H9 (cell line): ENCODE data around the gene PPL. TPM values are rescaled to one million over a fixed set of nuclear protein-coding genes. Genes with fewer than 3 reads are reported as not detected.

Source experiments
- DNase-seq: peaks from one replicate; pipeline ENCODE4 v3.0.0-alpha.2; 2017
- H2AFZ ChIP-seq: one replicate; pipeline ENCODE4 v1.6.1; 2013; ENCODE audit warnings: mild to moderate bottlenecking, low read length, control low read depth, moderate library complexity
- H2AK5ac ChIP-seq: 2 replicates; pipeline ENCODE4 v1.6.1; 2013; ENCODE audit warnings: low read length, control low read depth, mixed read lengths; ENCODE audit not compliant: insufficient read length
- H2BK120ac ChIP-seq: one replicate; pipeline ENCODE4 v1.6.1; 2013; ENCODE audit warnings: low read depth, mild to moderate bottlenecking, low read length, control low read depth, inconsistent platforms; ENCODE audit not compliant: poor library complexity, severe bottlenecking
- H2BK12ac ChIP-seq: 2 replicates; pipeline ENCODE4 v1.6.1; 2013; ENCODE audit warnings: low read length, control low read depth, mixed read lengths, low read depth; ENCODE audit not compliant: insufficient read length
- H2BK15ac ChIP-seq: 2 replicates; pipeline ENCODE4 v1.6.1; 2013; ENCODE audit warnings: low read depth, low read length, control low read depth
- H2BK20ac ChIP-seq: one replicate; pipeline ENCODE4 v1.6.1; 2013; ENCODE audit warnings: low read depth, mild to moderate bottlenecking, low read length, control low read depth, inconsistent platforms; ENCODE audit not compliant: poor library complexity, severe bottlenecking
- H2BK5ac ChIP-seq: 2 replicates; pipeline ENCODE4 v1.6.1; 2013; ENCODE audit warnings: low read length, control low read depth, mixed read lengths; ENCODE audit not compliant: insufficient read length
- H3K14ac ChIP-seq: 2 replicates; pipeline ENCODE4 v1.6.1; 2013; ENCODE audit warnings: low read length, control low read depth; ENCODE audit not compliant: insufficient read depth
- H3K18ac ChIP-seq: 2 replicates; pipeline ENCODE4 v1.6.1; 2013; ENCODE audit warnings: low read depth, mild to moderate bottlenecking, mixed read lengths, low read length, control low read depth; ENCODE audit not compliant: insufficient read length
- H3K23ac ChIP-seq: 2 replicates; pipeline ENCODE4 v1.6.1; 2013; ENCODE audit warnings: low read length, control low read depth, mixed read lengths, low read depth; ENCODE audit not compliant: insufficient read length
- H3K23me2 ChIP-seq: 2 replicates; pipeline ENCODE4 v1.6.1; 2013; ENCODE audit warnings: low read depth, mild to moderate bottlenecking, mixed read lengths, low read length, control low read depth; ENCODE audit not compliant: insufficient read length, poor library complexity, severe bottlenecking
- H3K27ac ChIP-seq: 2 replicates; pipeline ENCODE4 v1.5.1; 2013; ENCODE audit warnings: low read length, control low read depth, mixed read lengths, low read depth; ENCODE audit not compliant: insufficient read length
- H3K27me3 ChIP-seq: 2 replicates; pipeline ENCODE4 v1.6.1; 2013; ENCODE audit warnings: low read length, control low read depth, inconsistent platforms; ENCODE audit not compliant: insufficient read depth
- H3K4ac ChIP-seq: 2 replicates; pipeline ENCODE4 v1.6.1; 2013; ENCODE audit warnings: low read depth, mild to moderate bottlenecking, control low read depth, inconsistent platforms, low read length, moderate library complexity
- H3K4me1 ChIP-seq: 2 replicates; pipeline ENCODE4 v1.6.1; 2013; ENCODE audit warnings: low read length, control low read depth, inconsistent platforms; ENCODE audit not compliant: insufficient read depth
- H3K4me2 ChIP-seq: 2 replicates; pipeline ENCODE4 v1.6.1; 2013; ENCODE audit warnings: low read length, control low read depth, mixed read lengths; ENCODE audit not compliant: insufficient read length, insufficient read depth
- H3K56ac ChIP-seq: 2 replicates; pipeline ENCODE4 v1.6.1; 2013; ENCODE audit warnings: low read depth, mild to moderate bottlenecking, mixed read lengths, low read length, control low read depth; ENCODE audit not compliant: insufficient read length
- H3K79me1 ChIP-seq: 2 replicates; pipeline ENCODE4 v1.6.1; 2013; ENCODE audit warnings: low read depth, mild to moderate bottlenecking, moderate library complexity, low read length, control low read depth, inconsistent platforms; ENCODE audit not compliant: insufficient read depth, poor library complexity, severe bottlenecking
- H3K79me2 ChIP-seq: 2 replicates; pipeline ENCODE4 v1.6.1; 2013; ENCODE audit warnings: low read length, control low read depth, inconsistent platforms; ENCODE audit not compliant: insufficient read depth
- H3K9ac ChIP-seq: 2 replicates; pipeline ENCODE4 v1.6.1; 2013; ENCODE audit warnings: low read length, control low read depth, mixed read lengths; ENCODE audit not compliant: insufficient read length; ENCODE audit errors: extremely low read depth
- H3K9me3 ChIP-seq: one replicate; pipeline ENCODE4 v1.6.1; 2013; ENCODE audit warnings: low read depth, low read length, inconsistent platforms; ENCODE audit not compliant: control insufficient read depth
- H3T11ph ChIP-seq: one replicate; pipeline ENCODE4 v1.6.1; 2013; ENCODE audit warnings: mild to moderate bottlenecking, low read length, control low read depth, inconsistent platforms
- H4K20me1 ChIP-seq: one replicate; pipeline ENCODE4 v1.6.1; 2013; ENCODE audit not compliant: control insufficient read depth, insufficient read length, insufficient read depth
- H4K5ac ChIP-seq: 2 replicates; pipeline ENCODE4 v1.6.1; 2013; ENCODE audit warnings: low read depth, mild to moderate bottlenecking, mixed read lengths, low read length, control low read depth; ENCODE audit not compliant: insufficient read length
- H4K8ac ChIP-seq: replicated peaks from 2 replicates; pipeline ENCODE4 v1.6.1; 2013; ENCODE audit warnings: low read length, control low read depth, mixed read lengths, low read depth; ENCODE audit not compliant: insufficient read length
- H4K91ac ChIP-seq: 2 replicates; pipeline ENCODE4 v1.6.1; 2013; ENCODE audit warnings: low read depth, mild to moderate bottlenecking, moderate library complexity, mixed read lengths, low read length, control low read depth; ENCODE audit not compliant: insufficient read length
- H3K27ac Mint-ChIP-seq, 3 experiments: 2 replicates in 2 of 3; 3 replicates in 1 of 3; pipeline ENCODE4 v1.8.0; 2020 to 2021; ENCODE audit warnings: mixed read lengths in 3 of 3, mild to moderate bottlenecking in 1 of 3, moderate library complexity in 1 of 3
- H3K27me3 Mint-ChIP-seq: 2 replicates; pipeline ENCODE4 v1.8.0; 2021; ENCODE audit warnings: low read depth, mild to moderate bottlenecking, moderate library complexity, mixed read lengths
- H3K36me3 Mint-ChIP-seq, 3 experiments: 2 replicates in 2 of 3; 3 replicates in 1 of 3; pipeline ENCODE4 v1.8.0; 2020 to 2021; ENCODE audit warnings: low read depth in 3 of 3, mixed read lengths in 3 of 3; ENCODE audit not compliant: insufficient read depth in 1 of 3
- H3K4me1 Mint-ChIP-seq, 2 experiments: 2 replicates each; pipeline ENCODE4 v1.8.0; 2020; ENCODE audit warnings: mixed read lengths in 2 of 2
- H3K4me3 Mint-ChIP-seq, 2 experiments: 2 replicates in 1 of 2; 3 replicates in 1 of 2; pipeline ENCODE4 v1.8.0; 2020 to 2021; ENCODE audit warnings: mild to moderate bottlenecking in 2 of 2, mixed read lengths in 2 of 2, moderate library complexity in 1 of 2
- H3K9me3 Mint-ChIP-seq, 2 experiments: 2 replicates in 1 of 2; 3 replicates in 1 of 2; pipeline ENCODE4 v1.8.0; 2020; ENCODE audit warnings: mild to moderate bottlenecking in 2 of 2, mixed read lengths in 2 of 2, moderate library complexity in 1 of 2
- WGBS: extraction: QIAGEN DNeasy Blood & Tissue Kit; methylation state at CpG from one replicate; pipeline ENCODE4 v1.1.7; 2013; ENCODE audit warnings: missing lambda C conversion rate, low lambda C conversion rate, mixed read lengths; ENCODE audit not compliant: insufficient read length; ENCODE audit errors: extremely low coverage; 5-methylcytosine and 5-hydroxymethylcytosine counted together
- total RNA-seq: library from RNA; stranded (reverse); gene quantifications from 2 replicates; pipeline ENCODE4 v1.2.1, GENCODE V29; 2021
- TF ChIP-seq, protein P1 (sequence below): fragments of 200-600 bp; sonication (generic); conservative IDR thresholded peaks from 3 replicates; pipeline ENCODE4 v1.8.0; 2021; ENCODE audit warnings: antibody characterized with exemption, mild to moderate bottlenecking

PPL gene
- total RNA-seq, 1 experiment from 2014 or later = 29.2 TPM

DNA sequence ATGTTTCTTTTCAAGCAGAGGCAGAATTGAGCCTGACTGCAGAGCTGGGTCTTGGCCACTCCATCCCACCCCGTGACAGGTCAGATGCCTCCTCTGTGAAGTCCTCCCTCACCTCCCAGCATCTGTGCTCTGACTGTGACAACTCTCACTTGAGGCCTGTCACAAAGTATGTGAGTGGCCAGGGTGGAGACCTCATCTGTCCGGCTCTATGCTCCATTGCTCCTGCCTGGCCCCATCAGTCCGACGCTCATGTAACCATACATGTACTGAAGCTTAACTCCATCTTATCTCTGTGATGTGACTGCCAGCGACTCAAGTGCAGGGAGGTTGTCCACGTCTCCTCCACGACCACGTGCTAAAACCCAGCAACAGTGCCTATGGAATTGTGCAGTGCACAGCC is 3.5 kb downstream of the PPL start:
- no CpG with 5 or more reads among the region's 8 CpGs for WGBS
- H4K91ac ChIP-seq = no peak overlapping the region
- no peak overlapping the region for H3T11ph ChIP-seq
- H2BK15ac ChIP-seq = no peak overlapping the region
- H3K79me1 ChIP-seq = no peaks in the 10 kb centered on the region
- Mint-ChIP-seq H3K4me3 (no peak overlapping the region), H3K4me1 (peaks cover 9 to 14% of the 10 kb centered on the region in 2 experiments), H3K9me3 (no peaks in the 10 kb centered on the region), H3K27me3 (peaks cover 2% of the 10 kb centered on the region; the same call in 1 of the 2 replicates), H3K36me3 (peaks cover 0 to 16% (median 11%) of the 10 kb centered on the region in 3 experiments; a peak in 4 of 7 replicates), H3K27ac (no peak overlapping the region; a peak in 1 of 7 replicates)
- H3K4ac ChIP-seq = no peak overlapping the region
- no peak overlapping the region for H2BK20ac ChIP-seq
- no peak overlapping the region for H3K4me2 ChIP-seq
- no peak overlapping the region for H4K5ac ChIP-seq
- no peak overlapping the region for H3K14ac ChIP-seq
- H3K23ac ChIP-seq = no peak overlapping the region
- H3K79me2 ChIP-seq = no peaks in the 10 kb centered on the region
- H3K9ac ChIP-seq = no peak overlapping the region
- H2AFZ ChIP-seq = no peak overlapping the region
- TF ChIP-seq, protein P1, sequence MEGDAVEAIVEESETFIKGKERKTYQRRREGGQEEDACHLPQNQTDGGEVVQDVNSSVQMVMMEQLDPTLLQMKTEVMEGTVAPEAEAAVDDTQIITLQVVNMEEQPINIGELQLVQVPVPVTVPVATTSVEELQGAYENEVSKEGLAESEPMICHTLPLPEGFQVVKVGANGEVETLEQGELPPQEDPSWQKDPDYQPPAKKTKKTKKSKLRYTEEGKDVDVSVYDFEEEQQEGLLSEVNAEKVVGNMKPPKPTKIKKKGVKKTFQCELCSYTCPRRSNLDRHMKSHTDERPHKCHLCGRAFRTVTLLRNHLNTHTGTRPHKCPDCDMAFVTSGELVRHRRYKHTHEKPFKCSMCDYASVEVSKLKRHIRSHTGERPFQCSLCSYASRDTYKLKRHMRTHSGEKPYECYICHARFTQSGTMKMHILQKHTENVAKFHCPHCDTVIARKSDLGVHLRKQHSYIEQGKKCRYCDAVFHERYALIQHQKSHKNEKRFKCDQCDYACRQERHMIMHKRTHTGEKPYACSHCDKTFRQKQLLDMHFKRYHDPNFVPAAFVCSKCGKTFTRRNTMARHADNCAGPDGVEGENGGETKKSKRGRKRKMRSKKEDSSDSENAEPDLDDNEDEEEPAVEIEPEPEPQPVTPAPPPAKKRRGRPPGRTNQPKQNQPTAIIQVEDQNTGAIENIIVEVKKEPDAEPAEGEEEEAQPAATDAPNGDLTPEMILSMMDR = no peak
- no peaks in the 10 kb centered on the region for H3K27me3 ChIP-seq
- no peak overlapping the region for H4K8ac ChIP-seq
- H4K20me1 ChIP-seq = no peaks in the 10 kb centered on the region
- no peak overlapping the region for H3K27ac ChIP-seq
- DNase-seq = no peak
- H3K9me3 ChIP-seq = no peaks in the 10 kb centered on the region
- no peak overlapping the region for H3K18ac ChIP-seq
- no peak overlapping the region for H2AK5ac ChIP-seq
- H3K23me2 ChIP-seq = peaks cover 8% of the 10 kb centered on the region
- no peak overlapping the region for H2BK12ac ChIP-seq
- H2BK120ac ChIP-seq = no peak overlapping the region
- H2BK5ac ChIP-seq = no peak overlapping the region
- no peak overlapping the region for H3K56ac ChIP-seq
- H3K4me1 ChIP-seq = no peaks in the 10 kb centered on the region; the same call in 1 of the 2 replicates
